H1 (cell line): Measurements from ENCODE around the gene IP6K3. TPM values are rescaled to one million over a fixed set of nuclear protein-coding genes. Genes with fewer than 3 reads are reported as not detected.
A peak's percentile ranks its signal among the peaks of the same experiment; 100 is the strongest.

ENCODE experiments used
- CTCF ChIA-PET: fragments of 300-600 bp; sonication (Branson Sonifier 250); formaldehyde crosslinking; loops from one replicate; lab custom pipeline; 2021; ENCODE audit not compliant: partially characterized antibody; lab: Charles Lee
- POLR2A ChIA-PET: fragments of 300-600 bp; sonication (Branson Sonifier 250); formaldehyde crosslinking; loops from one replicate; lab custom pipeline; 2021; ENCODE audit warnings: inconsistent platforms; ENCODE audit not compliant: partially characterized antibody; lab: Charles Lee
- DNase-seq, 2 experiments: peaks; one replicate each; pipeline versions ENCODE4 v3.0.0 to v3.0.0-alpha.2; 2010 to 2022; ENCODE audit warnings: low spot score in 2 of 2, low read depth in 1 of 2, mixed read lengths in 1 of 2
- FAIRE-seq: peaks from 2 replicates; lab custom pipeline; 2011; peaks lifted over from hg19 to GRCh38; lab: Jason Lieb, UNC
- H2AFZ ChIP-seq: 2 replicates; pipeline ENCODE4 v1.8.1; 2012; ENCODE audit warnings: low read length, inconsistent platforms
- H2AK5ac ChIP-seq: 2 replicates; pipeline ENCODE4 v1.6.1; 2013; ENCODE audit warnings: low read depth, low read length
- H2BK120ac ChIP-seq: replicated peaks from 2 replicates; pipeline ENCODE3; 2013; ENCODE audit warnings: low read depth, low read length, inconsistent platforms
- H2BK12ac ChIP-seq: 2 replicates; pipeline ENCODE4 v1.6.1; 2013; ENCODE audit warnings: low read depth, low read length
- H2BK15ac ChIP-seq: 2 replicates; pipeline ENCODE4 v1.6.1; 2013; ENCODE audit warnings: low read length
- H2BK20ac ChIP-seq: 2 replicates; pipeline ENCODE4 v1.6.1; 2013; ENCODE audit warnings: low read length
- H2BK5ac ChIP-seq: 2 replicates; pipeline ENCODE4 v1.6.1; 2013; ENCODE audit warnings: low read depth, low read length
- H3K14ac ChIP-seq: 2 replicates; pipeline ENCODE4 v1.6.1; 2013; ENCODE audit warnings: inconsistent platforms; ENCODE audit not compliant: insufficient read length
- H3K18ac ChIP-seq: 2 replicates; pipeline ENCODE4 v1.6.1; 2013; ENCODE audit warnings: low read length; ENCODE audit errors: extremely low read depth
- H3K23ac ChIP-seq: 2 replicates; pipeline ENCODE4 v1.6.1; 2013; ENCODE audit warnings: inconsistent platforms; ENCODE audit not compliant: insufficient read length
- H3K23me2 ChIP-seq: 2 replicates; pipeline ENCODE4 v1.6.1; 2013; ENCODE audit warnings: low read depth, low read length
- H3K27ac ChIP-seq: 2 replicates; pipeline ENCODE4 v1.6.1; 2011; ENCODE audit warnings: low read depth, low read length, inconsistent platforms
- H3K27me3 ChIP-seq, 4 experiments: replicated peaks in 1 of 4; 1 replicate in 1 of 4; 2 replicates in 3 of 4; pipeline versions ENCODE4 v1.6.1 to v1.8.1; 2011 to 2013; ENCODE audit warnings: low read length in 3 of 4, mild to moderate bottlenecking in 3 of 4, inconsistent platforms in 2 of 4, mixed read lengths in 2 of 4, moderate library complexity in 1 of 4; ENCODE audit not compliant: control insufficient read depth in 3 of 4, insufficient read depth in 3 of 4; ENCODE audit errors: extremely low read depth in 1 of 4
- H3K36me3 ChIP-seq, 4 experiments: 2 replicates each; pipeline versions ENCODE4 v1.6.1 to v1.8.1; 2011 to 2013; ENCODE audit warnings: mild to moderate bottlenecking in 4 of 4, low read length in 3 of 4, moderate library complexity in 2 of 4, control low read depth in 1 of 4, inconsistent platforms in 1 of 4; ENCODE audit not compliant: insufficient read depth in 4 of 4, control insufficient read depth in 2 of 4
- H3K4ac ChIP-seq: replicated peaks from 2 replicates; pipeline ENCODE3; 2013; ENCODE audit warnings: low read length, low read depth, mixed read lengths, inconsistent platforms; ENCODE audit not compliant: insufficient read length
- H3K4me1 ChIP-seq, 4 experiments: replicated peaks in 1 of 4; 1 replicate in 1 of 4; 2 replicates in 3 of 4; pipeline versions ENCODE4 v1.6.1 to v1.8.1; 2011 to 2013; ENCODE audit warnings: low read length in 3 of 4, inconsistent platforms in 2 of 4, mixed read lengths in 1 of 4; ENCODE audit not compliant: insufficient read depth in 4 of 4, control insufficient read depth in 3 of 4
- H3K4me2 ChIP-seq, 2 experiments: 2 replicates each; pipeline versions ENCODE4 v1.6.1 to v1.8.1; 2011 to 2013; ENCODE audit warnings: low read depth in 2 of 2, low read length in 2 of 2, control low read depth in 1 of 2, inconsistent platforms in 1 of 2, mild to moderate bottlenecking in 1 of 2; ENCODE audit not compliant: insufficient read depth in 1 of 2
- H3K4me3 ChIP-seq, 4 experiments: fragments of 200-600, 300-600 bp in 1 of 4; sonication (generic), shearing (Covaris generic), sonication (Bioruptor Twin) in 1 of 4; 2 replicates each; pipeline versions ENCODE4 v1.5.1 to v1.8.1; 2011 to 2016; ENCODE audit warnings: low read length in 4 of 4, low read depth in 3 of 4, control low read depth in 2 of 4, inconsistent platforms in 2 of 4, mild to moderate bottlenecking in 2 of 4, mixed read lengths in 1 of 4, moderate library complexity in 1 of 4; ENCODE audit not compliant: insufficient read depth in 2 of 4; ENCODE audit errors: extremely low read depth in 1 of 4
- H3K56ac ChIP-seq: replicated peaks from 2 replicates; pipeline ENCODE3; 2013; ENCODE audit warnings: low read depth, mild to moderate bottlenecking, mixed read lengths, low read length, inconsistent platforms; ENCODE audit not compliant: insufficient read length
- H3K79me1 ChIP-seq: 2 replicates; pipeline ENCODE4 v1.6.1; 2013; ENCODE audit warnings: low read depth, low read length, control low read depth
- H3K79me2 ChIP-seq, 2 experiments: 2 replicates each; pipeline versions ENCODE4 v1.6.1 to v1.8.1; 2012 to 2013; ENCODE audit warnings: low read length in 2 of 2, mild to moderate bottlenecking in 2 of 2, inconsistent platforms in 1 of 2; ENCODE audit not compliant: insufficient read depth in 2 of 2, control insufficient read depth in 1 of 2
- H3K9ac ChIP-seq, 4 experiments: replicated peaks in 1 of 4; 1 replicate in 1 of 4; 2 replicates in 3 of 4; pipeline versions ENCODE4 v1.6.1 to v1.8.1; 2011 to 2013; ENCODE audit warnings: low read depth in 3 of 4, low read length in 3 of 4, control low read depth in 2 of 4, mild to moderate bottlenecking in 2 of 4, moderate library complexity in 2 of 4, inconsistent platforms in 1 of 4; ENCODE audit errors: extremely low read depth in 1 of 4
- H3K9me3 ChIP-seq, 2 experiments: 2 replicates each; pipeline versions ENCODE4 v1.6.1 to v1.8.1; 2012 to 2013; ENCODE audit warnings: mild to moderate bottlenecking in 2 of 2, moderate library complexity in 2 of 2, control low read depth in 1 of 2, inconsistent platforms in 1 of 2, low read depth in 1 of 2, low read length in 1 of 2, mixed read lengths in 1 of 2; ENCODE audit not compliant: insufficient read depth in 2 of 2
- H4K20me1 ChIP-seq, 2 experiments: replicated peaks in 1 of 2; 2 replicates each; pipeline versions ENCODE3 to v1.8.1; 2011 to 2013; ENCODE audit warnings: inconsistent platforms in 2 of 2, low read length in 2 of 2, mild to moderate bottlenecking in 1 of 2; ENCODE audit not compliant: insufficient read depth in 2 of 2, control insufficient read depth in 1 of 2
- H4K5ac ChIP-seq: 2 replicates; pipeline ENCODE4 v1.6.1; 2013; ENCODE audit warnings: low read length, low read depth, mixed read lengths, inconsistent platforms; ENCODE audit not compliant: insufficient read length
- H4K8ac ChIP-seq: 2 replicates; pipeline ENCODE4 v1.8.0; 2013; ENCODE audit warnings: mild to moderate bottlenecking, moderate library complexity, low read length, inconsistent platforms; ENCODE audit not compliant: insufficient read depth; ENCODE audit errors: extremely low read depth
- H4K91ac ChIP-seq: replicated peaks from 2 replicates; pipeline ENCODE3; 2013; ENCODE audit warnings: low read length, mixed read lengths, inconsistent platforms; ENCODE audit not compliant: insufficient read length
- MAX ChIP-seq: IDR thresholded peaks from 2 replicates; pipeline ENCODE4 v1.6.1; 2012; ENCODE audit warnings: inconsistent platforms
- WGBS, 2 experiments: shearing (Covaris generic) in 1 of 2; methylation state at CpG; one replicate each; pipeline versions ENCODE4 v1.1.6 to v1.1.7; 2013 to 2015; ENCODE audit warnings: low lambda C conversion rate in 2 of 2, mixed read lengths in 2 of 2, inconsistent platforms in 1 of 2, low coverage in 1 of 2, missing lambda C conversion rate in 1 of 2; ENCODE audit not compliant: insufficient replicate concordance in 2 of 2, insufficient coverage in 1 of 2, insufficient read length in 1 of 2; ENCODE audit errors: extremely low coverage in 1 of 2, missing lambda C conversion rate in 1 of 2; 5-methylcytosine and 5-hydroxymethylcytosine counted together
- polyA plus RNA-seq, 7 experiments: library from polyadenylated mRNA; depleted of rRNA in 3 of 7; stranded (reverse) in 5 of 7; unstranded in 2 of 7; fragments of >200 nt in 5 of 7; fragments of 200-250 nt in 2 of 7; gene quantifications; 1 replicate in 5 of 7; 2 replicates in 1 of 7; 4 replicates in 1 of 7; pipeline versions ENCODE4 v1.2.1 to v1.2.3, GENCODE V29; 2011 to 2013; ENCODE audit warnings: missing spikeins in 2 of 7, mixed read lengths in 2 of 7
- total RNA-seq: library from RNA; stranded (reverse); fragmentation: NEBNext Ultra II Directional; extraction: Animal tissue kit (Norgen Biotek cat#: 25700); gene quantifications from 2 replicates; pipeline ENCODE4 v1.2.1, GENCODE V29; 2021
- TF ChIP-seq, protein P1 (sequence below): IDR thresholded peaks from 2 replicates; pipeline ENCODE4 v1.6.1; 2012; ENCODE audit warnings: inconsistent platforms

The IP6K3 gene
- total and polyA plus RNA-seq, 2 of the 8 experiments (the other 6 are each of a cell fraction or from before 2014, with no cell fraction given): 0.22 to 0.73 TPM

- DNase-seq (no peak), FAIRE-seq (no peak)
- Histone ChIP-seq H3K4me3 (no peak overlapping the region), H3K56ac (no peak overlapping the region), H2AK5ac (no peak overlapping the region), H3K79me2 (no peaks in the 10 kb centered on the region), H4K8ac (no peak overlapping the region), H3K27me3 (no peaks in the 10 kb centered on the region; a peak in 2 of 7 replicates), H2BK5ac (no peak overlapping the region), H3K79me1 (no peaks in the 10 kb centered on the region), H2BK20ac (no peak overlapping the region), H3K9ac (no peak overlapping the region), H3K36me3 (no peaks in the 10 kb centered on the region), H2BK12ac (no peak overlapping the region), H4K5ac (no peak overlapping the region), H4K91ac (no peak overlapping the region), H3K14ac (no peak overlapping the region), H2AFZ (no peak overlapping the region), H3K4me1 (peaks cover 6 to 29% (median 19%) of the 10 kb centered on the region in 4 experiments), H4K20me1 (no peaks in the 10 kb centered on the region), H3K4ac (no peak overlapping the region), H3K27ac (no peak overlapping the region), H3K9me3 (no peaks in the 10 kb centered on the region), H3K18ac (no peak overlapping the region), H2BK15ac (0 out of 2 replicates have a peak overlapping the region, but pooled peaks have one; percentile 81), H3K23me2 (no peaks in the 10 kb centered on the region), H2BK120ac (no peak overlapping the region), H3K4me2 (no peak overlapping the region), H3K23ac (no peak overlapping the region)
- TF ChIP-seq, protein P1, sequence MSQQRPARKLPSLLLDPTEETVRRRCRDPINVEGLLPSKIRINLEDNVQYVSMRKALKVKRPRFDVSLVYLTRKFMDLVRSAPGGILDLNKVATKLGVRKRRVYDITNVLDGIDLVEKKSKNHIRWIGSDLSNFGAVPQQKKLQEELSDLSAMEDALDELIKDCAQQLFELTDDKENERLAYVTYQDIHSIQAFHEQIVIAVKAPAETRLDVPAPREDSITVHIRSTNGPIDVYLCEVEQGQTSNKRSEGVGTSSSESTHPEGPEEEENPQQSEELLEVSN: peak; percentile 23; the same call in 1 of the 2 replicates
- TF ChIP-seq MAX: no peak
- ChIA-PET CTCF (interaction anchor here (0.6 to 12.0 kb wide), 8 partner anchors 14 to 413 kb away, joined by 3 to 171 read pairs (median 7); partner anchors contain the start of gene UQCC2), POLR2A (interaction anchor here (0.6 to 2.4 kb wide), 4 partner anchors 28 to 426 kb away, joined by 3 to 5 read pairs (median 4); partner anchors contain the start of gene UQCC2)
- 78% methylated on average over 9 of the region's 9 CpGs; no CpG with 5 or more reads in 1 of the 2 experiments for WGBS, 2 experiments
Observed at GRCh38 chr6:33742092-33742491, 4.6 kb downstream of the IP6K3 start.
